Hepatocyte (in vitro differentiated cells): Measurements from ENCODE around the gene CPD.

Source experiments
- CTCF ChIP-seq: fragments of 200-600 bp; sonication (generic); IDR thresholded peaks from 2 replicates; pipeline ENCODE4 v1.5.1; 2016; ENCODE audit warnings: antibody characterized with exemption, mild to moderate bottlenecking; ENCODE audit not compliant: poor library complexity
- EZH2 ChIP-seq: fragments of 200-600 bp; sonication (generic); IDR thresholded peaks from 2 replicates; pipeline ENCODE4 v1.6.1; 2016; ENCODE audit warnings: antibody characterized with exemption, mild to moderate bottlenecking, borderline replicate concordance
- EZH2phosphoT487 ChIP-seq: fragments of 200-600 bp; sonication (generic); IDR thresholded peaks from one replicate; pipeline ENCODE4 v1.6.1; 2018; ENCODE audit warnings: antibody characterized with exemption, mild to moderate bottlenecking, low read depth, moderate library complexity; ENCODE audit not compliant: unreplicated experiment, severe bottlenecking

GRCh38 chr17:30354701-30355100 is 24.0 kb upstream of the CPD start:
- no peak for TF ChIP-seq CTCF
- TF ChIP-seq EZH2 = no peak
- no peak for TF ChIP-seq EZH2phosphoT487
